ENCODE data around the gene SLC12A4.

DNA sequence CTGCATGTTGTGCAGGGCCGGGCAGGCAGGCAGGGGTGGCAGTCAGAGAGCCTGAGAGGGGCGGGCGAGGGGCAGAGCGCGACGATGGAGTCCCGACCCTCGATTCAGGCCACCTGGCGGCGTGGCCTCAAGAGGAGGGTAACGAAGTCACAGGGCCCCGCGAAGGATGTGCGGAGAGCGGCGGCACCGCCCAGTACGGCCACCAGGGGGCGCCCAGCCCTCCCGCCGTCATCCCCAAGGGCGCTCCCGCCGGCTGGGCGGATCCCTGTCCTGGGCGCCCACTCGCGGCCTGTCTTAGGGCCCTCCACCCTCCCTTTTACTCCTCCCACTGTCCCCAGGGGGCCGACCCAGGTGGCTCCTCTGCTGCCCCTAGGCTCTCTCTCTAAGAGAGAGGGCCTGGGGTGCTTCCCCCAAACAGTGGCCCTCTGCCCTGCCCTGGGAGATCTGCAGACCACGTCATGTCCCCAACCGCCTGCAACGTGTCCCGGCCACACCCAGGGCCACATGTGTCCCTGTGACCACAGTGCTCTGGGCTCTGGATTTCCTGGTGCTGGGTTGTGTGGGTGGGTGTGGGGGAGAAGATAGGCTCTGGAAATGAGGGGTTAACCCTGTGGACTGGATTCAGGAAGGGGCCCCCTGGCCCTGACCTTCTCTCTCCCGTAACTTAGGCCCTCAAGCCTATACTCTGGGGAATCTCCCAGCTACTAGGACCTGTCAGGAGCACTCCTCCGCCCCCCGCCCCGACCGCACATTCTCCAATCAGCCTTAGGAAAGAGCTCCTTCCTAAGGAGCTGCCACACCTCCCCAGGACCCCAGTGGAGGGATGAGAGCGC is 25.0 kb upstream of the SLC12A4 start:
- TF ChIP-seq POLR2A (IDR thresholded peaks at IDR 0.05) = no peak
- TF ChIP-seq, protein P1, sequence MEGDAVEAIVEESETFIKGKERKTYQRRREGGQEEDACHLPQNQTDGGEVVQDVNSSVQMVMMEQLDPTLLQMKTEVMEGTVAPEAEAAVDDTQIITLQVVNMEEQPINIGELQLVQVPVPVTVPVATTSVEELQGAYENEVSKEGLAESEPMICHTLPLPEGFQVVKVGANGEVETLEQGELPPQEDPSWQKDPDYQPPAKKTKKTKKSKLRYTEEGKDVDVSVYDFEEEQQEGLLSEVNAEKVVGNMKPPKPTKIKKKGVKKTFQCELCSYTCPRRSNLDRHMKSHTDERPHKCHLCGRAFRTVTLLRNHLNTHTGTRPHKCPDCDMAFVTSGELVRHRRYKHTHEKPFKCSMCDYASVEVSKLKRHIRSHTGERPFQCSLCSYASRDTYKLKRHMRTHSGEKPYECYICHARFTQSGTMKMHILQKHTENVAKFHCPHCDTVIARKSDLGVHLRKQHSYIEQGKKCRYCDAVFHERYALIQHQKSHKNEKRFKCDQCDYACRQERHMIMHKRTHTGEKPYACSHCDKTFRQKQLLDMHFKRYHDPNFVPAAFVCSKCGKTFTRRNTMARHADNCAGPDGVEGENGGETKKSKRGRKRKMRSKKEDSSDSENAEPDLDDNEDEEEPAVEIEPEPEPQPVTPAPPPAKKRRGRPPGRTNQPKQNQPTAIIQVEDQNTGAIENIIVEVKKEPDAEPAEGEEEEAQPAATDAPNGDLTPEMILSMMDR (IDR thresholded peaks at IDR 0.05) = peak; percentile 97 to 99 (median 98)

Data from right lobe of liver (tissue), 4 donors.